ENCODE data around the gene KIAA1671.

KIAA1671 gene

GRCh38 chr22:24965822-24966626 lies 13.5 kb downstream of the KIAA1671 start:
- peaks cover 5% of the 10 kb centered on the region for H3K36me3 Mint-ChIP-seq
- no peaks in the 10 kb centered on the region for H3K9me3 Mint-ChIP-seq
- no peaks in the 10 kb centered on the region for H3K4me1 Mint-ChIP-seq
- DNase-seq (ENCODE audit: low spot score in 2 of 2) (no peak), ATAC-seq (no peak)
- H3K27ac Mint-ChIP-seq: no peak overlapping the region
- H3K4me3 Mint-ChIP-seq: no peak overlapping the region

GRCh38 chr22:24968066-24968561 lies 15.6 kb downstream of the KIAA1671 start:
- Mint-ChIP-seq H3K36me3 (peaks cover 5% of the 10 kb centered on the region), H3K4me1 (no peaks in the 10 kb centered on the region), H3K4me3 (no peak overlapping the region), H3K9me3 (no peaks in the 10 kb centered on the region), H3K27ac (no peak overlapping the region)
- DNase-seq (ENCODE audit: low spot score in 2 of 2) (no peak), ATAC-seq (no peak)

- no peaks in the 10 kb centered on the region for H3K9me3 Mint-ChIP-seq
- no peaks in the 10 kb centered on the region for H3K4me1 Mint-ChIP-seq
- DNase-seq (ENCODE audit: low spot score in 2 of 2) (no peak), ATAC-seq (no peak)
- H3K4me3 Mint-ChIP-seq: no peak overlapping the region
- peaks cover 5% of the 10 kb centered on the region for H3K36me3 Mint-ChIP-seq
- peak overlapping the region; percentile 55 for H3K27ac Mint-ChIP-seq
Observed at GRCh38 chr22:24969560-24970301, 17.2 kb downstream of the KIAA1671 start.

- Mint-ChIP-seq H3K4me3 (no peak overlapping the region), H3K27ac (no peak overlapping the region), H3K4me1 (no peaks in the 10 kb centered on the region), H3K9me3 (no peaks in the 10 kb centered on the region), H3K36me3 (peaks cover 5% of the 10 kb centered on the region)
- DNase-seq (ENCODE audit: low spot score in 2 of 2) (no peak), ATAC-seq (no peak)
Observed at GRCh38 chr22:24972369-24972768, 19.9 kb downstream of the KIAA1671 start.

- H3K9me3 Mint-ChIP-seq: no peaks in the 10 kb centered on the region
- ATAC-seq (no peak), DNase-seq (ENCODE audit: low spot score in 2 of 2) (no peak)
- H3K4me1 Mint-ChIP-seq: no peaks in the 10 kb centered on the region
- peaks cover 1% of the 10 kb centered on the region for H3K36me3 Mint-ChIP-seq
- H3K4me3 Mint-ChIP-seq: no peak overlapping the region
- H3K27ac Mint-ChIP-seq: no peak overlapping the region
Observed at GRCh38 chr22:24973872-24974271, 21.4 kb downstream of the KIAA1671 start.

- no peak overlapping the region for H3K27ac Mint-ChIP-seq
- no peaks in the 10 kb centered on the region for H3K9me3 Mint-ChIP-seq
- no peaks in the 10 kb centered on the region for H3K4me1 Mint-ChIP-seq
- H3K36me3 Mint-ChIP-seq: no peaks in the 10 kb centered on the region
- no peak overlapping the region for H3K4me3 Mint-ChIP-seq
- DNase-seq (ENCODE audit: low spot score in 2 of 2) (no peak), ATAC-seq (no peak)
Observed at GRCh38 chr22:24975125-24975640, 22.7 kb downstream of the KIAA1671 start.

GRCh38 chr22:24975813-24976341 lies 23.4 kb downstream of the KIAA1671 start:
- Mint-ChIP-seq H3K4me3 (no peak overlapping the region), H3K9me3 (no peaks in the 10 kb centered on the region), H3K27ac (no peak overlapping the region), H3K4me1 (no peaks in the 10 kb centered on the region), H3K36me3 (no peaks in the 10 kb centered on the region)
- no peak for DNase-seq (ENCODE audit: low spot score in 2 of 2)
- ATAC-seq: no peak

GRCh38 chr22:24976442-24977218 lies 24.1 kb downstream of the KIAA1671 start:
- no peak for DNase-seq (ENCODE audit: low spot score in 2 of 2)
- H3K4me3 Mint-ChIP-seq: no peak overlapping the region
- H3K27ac Mint-ChIP-seq: no peak overlapping the region
- no peak for ATAC-seq
- H3K9me3 Mint-ChIP-seq: no peaks in the 10 kb centered on the region
- H3K36me3 Mint-ChIP-seq: no peaks in the 10 kb centered on the region
- H3K4me1 Mint-ChIP-seq: no peaks in the 10 kb centered on the region

GRCh38 chr22:24977370-24978221 lies 25.1 kb downstream of the KIAA1671 start:
- Mint-ChIP-seq H3K36me3 (no peaks in the 10 kb centered on the region), H3K4me1 (no peaks in the 10 kb centered on the region), H3K27ac (no peak overlapping the region), H3K9me3 (no peaks in the 10 kb centered on the region), H3K4me3 (no peak overlapping the region)
- DNase-seq (ENCODE audit: low spot score in 2 of 2) (no peak), ATAC-seq (no peak)

- no peaks in the 10 kb centered on the region for H3K36me3 Mint-ChIP-seq
- no peak for DNase-seq (ENCODE audit: low spot score in 2 of 2)
- ATAC-seq: no peak
- H3K9me3 Mint-ChIP-seq: no peaks in the 10 kb centered on the region
- H3K27ac Mint-ChIP-seq: no peak overlapping the region
- no peak overlapping the region for H3K4me3 Mint-ChIP-seq
- no peaks in the 10 kb centered on the region for H3K4me1 Mint-ChIP-seq
Observed at GRCh38 chr22:24978308-24978707, 25.8 kb downstream of the KIAA1671 start.

- Mint-ChIP-seq H3K9me3 (no peaks in the 10 kb centered on the region), H3K36me3 (no peaks in the 10 kb centered on the region), H3K4me3 (no peak overlapping the region), H3K4me1 (peaks cover 9% of the 10 kb centered on the region), H3K27ac (no peak overlapping the region)
- DNase-seq (ENCODE audit: low spot score in 2 of 2): no peak
- no peak for ATAC-seq
Observed at GRCh38 chr22:24981066-24981465, 28.6 kb downstream of the KIAA1671 start.

- DNase-seq (ENCODE audit: low spot score in 2 of 2) (no peak), ATAC-seq (no peak)
- Mint-ChIP-seq H3K4me3 (no peak overlapping the region), H3K9me3 (no peaks in the 10 kb centered on the region), H3K27ac (no peak overlapping the region), H3K36me3 (no peaks in the 10 kb centered on the region), H3K4me1 (peaks cover 9% of the 10 kb centered on the region)
Observed at GRCh38 chr22:24981656-24982055, 29.1 kb downstream of the KIAA1671 start.

GRCh38 chr22:24982301-24983056 lies 30.0 kb downstream of the KIAA1671 start:
- no peak overlapping the region for H3K27ac Mint-ChIP-seq
- no peak for ATAC-seq
- no peak overlapping the region for H3K4me3 Mint-ChIP-seq
- H3K36me3 Mint-ChIP-seq: no peaks in the 10 kb centered on the region
- H3K4me1 Mint-ChIP-seq: peaks cover 9% of the 10 kb centered on the region
- DNase-seq (ENCODE audit: low spot score in 2 of 2): no peak
- no peaks in the 10 kb centered on the region for H3K9me3 Mint-ChIP-seq

GRCh38 chr22:24983151-24983550 lies 30.6 kb downstream of the KIAA1671 start:
- DNase-seq (ENCODE audit: low spot score in 2 of 2) (no peak), ATAC-seq (no peak)
- H3K9me3 Mint-ChIP-seq: no peaks in the 10 kb centered on the region
- no peak overlapping the region for H3K27ac Mint-ChIP-seq
- H3K4me3 Mint-ChIP-seq: no peak overlapping the region
- H3K36me3 Mint-ChIP-seq: no peaks in the 10 kb centered on the region
- H3K4me1 Mint-ChIP-seq: peaks cover 9% of the 10 kb centered on the region
